C4-2B (cell line): Measurements from ENCODE around the gene CCDC170.

Experiments
- ZFX ChIP-seq: fragments of 450-650 bp; IDR thresholded peaks from 2 replicates; pipeline ENCODE4 v1.6.1; 2017
- TF ChIP-seq, protein P1 (sequence below): fragments of 450-650 bp; conservative IDR thresholded peaks from 2 replicates; pipeline ENCODE4 v1.5.1; 2017; ENCODE audit warnings: mild to moderate bottlenecking

DNA sequence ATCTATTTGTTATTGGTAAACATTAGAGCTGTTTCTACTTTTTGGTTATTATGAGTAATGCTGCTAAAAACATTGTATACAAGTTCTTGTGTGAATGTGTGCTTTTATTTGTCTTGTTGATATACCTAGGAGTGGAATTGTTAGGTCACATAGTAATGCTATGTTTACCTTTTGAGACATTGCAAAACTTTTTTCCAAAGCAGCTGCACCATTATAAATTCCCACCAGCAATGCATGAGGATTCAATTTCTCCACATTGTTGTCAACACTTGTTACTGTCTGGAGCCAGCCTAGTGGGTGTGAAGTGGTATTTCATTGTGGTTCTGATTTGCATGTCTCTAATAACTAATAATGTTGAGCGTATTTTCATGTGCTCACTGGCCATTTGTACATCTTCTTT lies 145.9 kb downstream of the CCDC170 start:
- TF ChIP-seq, protein P1, sequence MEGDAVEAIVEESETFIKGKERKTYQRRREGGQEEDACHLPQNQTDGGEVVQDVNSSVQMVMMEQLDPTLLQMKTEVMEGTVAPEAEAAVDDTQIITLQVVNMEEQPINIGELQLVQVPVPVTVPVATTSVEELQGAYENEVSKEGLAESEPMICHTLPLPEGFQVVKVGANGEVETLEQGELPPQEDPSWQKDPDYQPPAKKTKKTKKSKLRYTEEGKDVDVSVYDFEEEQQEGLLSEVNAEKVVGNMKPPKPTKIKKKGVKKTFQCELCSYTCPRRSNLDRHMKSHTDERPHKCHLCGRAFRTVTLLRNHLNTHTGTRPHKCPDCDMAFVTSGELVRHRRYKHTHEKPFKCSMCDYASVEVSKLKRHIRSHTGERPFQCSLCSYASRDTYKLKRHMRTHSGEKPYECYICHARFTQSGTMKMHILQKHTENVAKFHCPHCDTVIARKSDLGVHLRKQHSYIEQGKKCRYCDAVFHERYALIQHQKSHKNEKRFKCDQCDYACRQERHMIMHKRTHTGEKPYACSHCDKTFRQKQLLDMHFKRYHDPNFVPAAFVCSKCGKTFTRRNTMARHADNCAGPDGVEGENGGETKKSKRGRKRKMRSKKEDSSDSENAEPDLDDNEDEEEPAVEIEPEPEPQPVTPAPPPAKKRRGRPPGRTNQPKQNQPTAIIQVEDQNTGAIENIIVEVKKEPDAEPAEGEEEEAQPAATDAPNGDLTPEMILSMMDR: no peak
- no peak for TF ChIP-seq ZFX
